ENCODE measurements around the gene CYP1A2. TPM values are rescaled to one million over a fixed set of nuclear protein-coding genes. Genes with fewer than 3 reads are reported as not detected.

The CYP1A2 gene
- total and polyA plus RNA-seq, 2 of the 13 experiments (the other 11 are each of a cell fraction or from before 2014, with no cell fraction given), result 0.07 TPM; not detected in 1

DNA sequence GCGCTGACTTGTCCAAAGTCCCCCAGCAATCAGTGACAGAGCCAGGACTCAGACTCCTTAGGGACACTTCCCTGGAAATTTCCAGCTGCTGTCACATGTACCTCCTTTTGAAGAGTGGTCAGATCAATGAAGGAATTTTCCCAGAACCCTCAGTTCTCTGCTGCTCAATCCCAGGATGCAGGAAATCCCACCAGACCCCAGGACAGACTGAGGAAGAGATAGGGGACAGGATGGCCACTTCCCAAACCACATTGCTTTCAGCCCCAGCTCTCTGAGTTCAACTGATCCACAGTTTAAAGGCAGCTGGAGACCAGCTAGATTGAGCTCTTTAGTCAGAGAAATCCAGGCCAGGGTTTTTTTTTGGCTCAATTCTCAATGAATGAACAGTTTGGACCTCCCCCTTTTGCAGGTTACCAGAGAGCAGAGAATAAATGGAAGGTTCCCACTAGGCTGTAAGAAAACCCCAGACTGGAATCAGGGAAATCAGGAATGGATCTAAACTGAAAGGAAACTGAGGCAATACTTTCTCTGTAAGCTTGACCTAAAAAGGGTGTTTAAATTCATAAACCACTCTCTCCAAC, 24.8 kb upstream of the CYP1A2 start (continued):
- no peak for TF ChIP-seq ZNF484 (CRISPR knock-in tag; IDR thresholded peaks at IDR 0.05; ENCODE audit: borderline replicate concordance, low read depth)
- TF ChIP-seq TBL1XR1 (IDR thresholded peaks at IDR 0.05; ENCODE audit: borderline replicate concordance, low read length, partially characterized antibody), result no peak
- no peak for TF ChIP-seq GZF1 (CRISPR knock-in tag; IDR thresholded peaks at IDR 0.05)
- TF ChIP-seq ZNF891 (CRISPR knock-in tag; IDR thresholded peaks at IDR 0.05), result no peak
- TF ChIP-seq RXRA (CRISPR knock-in tag; IDR thresholded peaks at IDR 0.05), result no peak
- no peak for TF ChIP-seq YY1 (IDR thresholded peaks at IDR 0.05; ENCODE audit: insufficient read depth, insufficient replicate concordance, low read depth, low read length)
- no peak for TF ChIP-seq ZNF563 (CRISPR knock-in tag; IDR thresholded peaks at IDR 0.05)
- no peak for TF ChIP-seq PTBP1 (IDR thresholded peaks at IDR 0.05; ENCODE audit: low read depth, low read length, poor library complexity, severe bottlenecking)
- TF ChIP-seq, protein P1, sequence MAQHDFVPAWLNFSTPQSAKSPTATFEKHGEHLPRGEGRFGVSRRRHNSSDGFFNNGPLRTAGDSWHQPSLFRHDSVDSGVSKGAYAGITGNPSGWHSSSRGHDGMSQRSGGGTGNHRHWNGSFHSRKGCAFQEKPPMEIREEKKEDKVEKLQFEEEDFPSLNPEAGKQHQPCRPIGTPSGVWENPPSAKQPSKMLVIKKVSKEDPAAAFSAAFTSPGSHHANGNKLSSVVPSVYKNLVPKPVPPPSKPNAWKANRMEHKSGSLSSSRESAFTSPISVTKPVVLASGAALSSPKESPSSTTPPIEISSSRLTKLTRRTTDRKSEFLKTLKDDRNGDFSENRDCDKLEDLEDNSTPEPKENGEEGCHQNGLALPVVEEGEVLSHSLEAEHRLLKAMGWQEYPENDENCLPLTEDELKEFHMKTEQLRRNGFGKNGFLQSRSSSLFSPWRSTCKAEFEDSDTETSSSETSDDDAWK (CRISPR knock-in tag; IDR thresholded peaks at IDR 0.05), result no peak
- TF ChIP-seq CHD4 (IDR thresholded peaks at IDR 0.05; ENCODE audit: borderline replicate concordance, low read length), result no peak
- TF ChIP-seq, protein P2, sequence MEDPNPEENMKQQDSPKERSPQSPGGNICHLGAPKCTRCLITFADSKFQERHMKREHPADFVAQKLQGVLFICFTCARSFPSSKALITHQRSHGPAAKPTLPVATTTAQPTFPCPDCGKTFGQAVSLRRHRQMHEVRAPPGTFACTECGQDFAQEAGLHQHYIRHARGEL (CRISPR knock-in tag; IDR thresholded peaks at IDR 0.05), result no peak
- TF ChIP-seq, protein P3, sequence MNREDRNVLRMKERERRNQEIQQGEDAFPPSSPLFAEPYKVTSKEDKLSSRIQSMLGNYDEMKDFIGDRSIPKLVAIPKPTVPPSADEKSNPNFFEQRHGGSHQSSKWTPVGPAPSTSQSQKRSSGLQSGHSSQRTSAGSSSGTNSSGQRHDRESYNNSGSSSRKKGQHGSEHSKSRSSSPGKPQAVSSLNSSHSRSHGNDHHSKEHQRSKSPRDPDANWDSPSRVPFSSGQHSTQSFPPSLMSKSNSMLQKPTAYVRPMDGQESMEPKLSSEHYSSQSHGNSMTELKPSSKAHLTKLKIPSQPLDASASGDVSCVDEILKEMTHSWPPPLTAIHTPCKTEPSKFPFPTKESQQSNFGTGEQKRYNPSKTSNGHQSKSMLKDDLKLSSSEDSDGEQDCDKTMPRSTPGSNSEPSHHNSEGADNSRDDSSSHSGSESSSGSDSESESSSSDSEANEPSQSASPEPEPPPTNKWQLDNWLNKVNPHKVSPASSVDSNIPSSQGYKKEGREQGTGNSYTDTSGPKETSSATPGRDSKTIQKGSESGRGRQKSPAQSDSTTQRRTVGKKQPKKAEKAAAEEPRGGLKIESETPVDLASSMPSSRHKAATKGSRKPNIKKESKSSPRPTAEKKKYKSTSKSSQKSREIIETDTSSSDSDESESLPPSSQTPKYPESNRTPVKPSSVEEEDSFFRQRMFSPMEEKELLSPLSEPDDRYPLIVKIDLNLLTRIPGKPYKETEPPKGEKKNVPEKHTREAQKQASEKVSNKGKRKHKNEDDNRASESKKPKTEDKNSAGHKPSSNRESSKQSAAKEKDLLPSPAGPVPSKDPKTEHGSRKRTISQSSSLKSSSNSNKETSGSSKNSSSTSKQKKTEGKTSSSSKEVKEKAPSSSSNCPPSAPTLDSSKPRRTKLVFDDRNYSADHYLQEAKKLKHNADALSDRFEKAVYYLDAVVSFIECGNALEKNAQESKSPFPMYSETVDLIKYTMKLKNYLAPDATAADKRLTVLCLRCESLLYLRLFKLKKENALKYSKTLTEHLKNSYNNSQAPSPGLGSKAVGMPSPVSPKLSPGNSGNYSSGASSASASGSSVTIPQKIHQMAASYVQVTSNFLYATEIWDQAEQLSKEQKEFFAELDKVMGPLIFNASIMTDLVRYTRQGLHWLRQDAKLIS (CRISPR knock-in tag; IDR thresholded peaks at IDR 0.05), result no peak
- TF ChIP-seq ZNF232 (CRISPR knock-in tag; IDR thresholded peaks at IDR 0.05; ENCODE audit: borderline replicate concordance), result no peak
- TF ChIP-seq, protein P4, sequence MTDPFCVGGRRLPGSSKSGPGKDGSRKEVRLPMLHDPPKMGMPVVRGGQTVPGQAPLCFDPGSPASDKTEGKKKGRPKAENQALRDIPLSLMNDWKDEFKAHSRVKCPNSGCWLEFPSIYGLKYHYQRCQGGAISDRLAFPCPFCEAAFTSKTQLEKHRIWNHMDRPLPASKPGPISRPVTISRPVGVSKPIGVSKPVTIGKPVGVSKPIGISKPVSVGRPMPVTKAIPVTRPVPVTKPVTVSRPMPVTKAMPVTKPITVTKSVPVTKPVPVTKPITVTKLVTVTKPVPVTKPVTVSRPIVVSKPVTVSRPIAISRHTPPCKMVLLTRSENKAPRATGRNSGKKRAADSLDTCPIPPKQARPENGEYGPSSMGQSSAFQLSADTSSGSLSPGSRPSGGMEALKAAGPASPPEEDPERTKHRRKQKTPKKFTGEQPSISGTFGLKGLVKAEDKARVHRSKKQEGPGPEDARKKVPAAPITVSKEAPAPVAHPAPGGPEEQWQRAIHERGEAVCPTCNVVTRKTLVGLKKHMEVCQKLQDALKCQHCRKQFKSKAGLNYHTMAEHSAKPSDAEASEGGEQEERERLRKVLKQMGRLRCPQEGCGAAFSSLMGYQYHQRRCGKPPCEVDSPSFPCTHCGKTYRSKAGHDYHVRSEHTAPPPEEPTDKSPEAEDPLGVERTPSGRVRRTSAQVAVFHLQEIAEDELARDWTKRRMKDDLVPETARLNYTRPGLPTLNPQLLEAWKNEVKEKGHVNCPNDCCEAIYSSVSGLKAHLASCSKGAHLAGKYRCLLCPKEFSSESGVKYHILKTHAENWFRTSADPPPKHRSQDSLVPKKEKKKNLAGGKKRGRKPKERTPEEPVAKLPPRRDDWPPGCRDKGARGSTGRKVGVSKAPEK (CRISPR knock-in tag; IDR thresholded peaks at IDR 0.05; ENCODE audit: borderline replicate concordance), result no peak
- no peak for TF ChIP-seq SIX4 (CRISPR knock-in tag; IDR thresholded peaks at IDR 0.05)
- TF ChIP-seq NCOA2 (CRISPR knock-in tag; IDR thresholded peaks at IDR 0.05), result no peak
- TF ChIP-seq JARID2 (CRISPR knock-in tag; IDR thresholded peaks at IDR 0.05; ENCODE audit: insufficient replicate concordance), result no peak
- TF ChIP-seq, protein P5, sequence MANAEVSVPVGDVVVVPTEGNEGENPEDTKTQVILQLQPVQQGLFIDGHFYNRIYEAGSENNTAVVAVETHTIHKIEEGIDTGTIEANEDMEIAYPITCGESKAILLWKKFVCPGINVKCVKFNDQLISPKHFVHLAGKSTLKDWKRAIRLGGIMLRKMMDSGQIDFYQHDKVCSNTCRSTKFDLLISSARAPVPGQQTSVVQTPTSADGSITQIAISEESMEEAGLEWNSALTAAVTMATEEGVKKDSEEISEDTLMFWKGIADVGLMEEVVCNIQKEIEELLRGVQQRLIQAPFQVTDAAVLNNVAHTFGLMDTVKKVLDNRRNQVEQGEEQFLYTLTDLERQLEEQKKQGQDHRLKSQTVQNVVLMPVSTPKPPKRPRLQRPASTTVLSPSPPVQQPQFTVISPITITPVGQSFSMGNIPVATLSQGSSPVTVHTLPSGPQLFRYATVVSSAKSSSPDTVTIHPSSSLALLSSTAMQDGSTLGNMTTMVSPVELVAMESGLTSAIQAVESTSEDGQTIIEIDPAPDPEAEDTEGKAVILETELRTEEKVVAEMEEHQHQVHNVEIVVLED (CRISPR knock-in tag; IDR thresholded peaks at IDR 0.05; ENCODE audit: borderline replicate concordance), result no peak
